C4-2B (cell line): ENCODE measurements around the gene PNMA1.

Experiments
- CTCF ChIP-seq: fragments of 450-650 bp; conservative IDR thresholded peaks from 2 replicates; pipeline ENCODE4 v1.5.1; 2017; ENCODE audit warnings: mild to moderate bottlenecking
- ZFX ChIP-seq: fragments of 450-650 bp; IDR thresholded peaks from 2 replicates; pipeline ENCODE4 v1.6.1; 2017

GRCh38 chr14:73719361-73719760 lies 5.2 kb upstream of the PNMA1 start:
- TF ChIP-seq CTCF (no peak), ZFX (no peak)
